Dedifferentiated amniotic fluid mesenchymal stem cell (primary cell): Measurements from ENCODE around the gene ZGRF1.
"Not testable (repeated sequence)": the region's sequence is repeated elsewhere in the genome, so short reads cannot be mapped to it uniquely, and the experiment has no call there.

ENCODE experiments used
- DNase-seq: peaks from one replicate; pipeline ENCODE4 v3.0.0-alpha.2; 2016; ENCODE audit errors: extremely low spot score

ZGRF1 gene

GRCh38 chr4:112636688-112637551, at the start of gene ZGRF1, which contains the start of gene LARP7:
ZGRF1 (minus strand) TSS chr4:112636909; CDS start chr4:112633176, 3,733 bp downstream.
LARP7 (plus strand) TSS chr4:112637143; CDS start chr4:112644670, 7,527 bp downstream.
- peak; percentile 100 for DNase-seq

DNA sequence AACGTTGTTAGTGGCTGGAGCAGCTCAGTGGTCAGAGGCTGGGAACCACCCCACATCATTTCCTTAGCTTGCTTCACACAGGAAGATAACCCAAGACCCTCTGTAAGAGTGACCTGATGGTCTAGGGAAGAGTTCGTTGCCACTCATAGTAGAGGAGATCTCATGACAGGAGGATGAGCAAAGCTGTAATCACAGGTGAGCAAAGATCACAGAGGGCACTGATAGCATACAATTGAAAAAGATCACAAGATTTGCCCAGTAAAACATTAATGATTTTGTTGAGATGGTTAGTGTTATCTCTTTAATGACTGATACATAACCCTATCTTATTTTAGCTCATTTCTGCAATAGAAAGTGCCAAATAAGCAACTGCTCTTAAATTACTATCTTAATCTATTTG, 44.3 kb upstream of the ZGRF1 start:
- DNase-seq, result no peak

DNA sequence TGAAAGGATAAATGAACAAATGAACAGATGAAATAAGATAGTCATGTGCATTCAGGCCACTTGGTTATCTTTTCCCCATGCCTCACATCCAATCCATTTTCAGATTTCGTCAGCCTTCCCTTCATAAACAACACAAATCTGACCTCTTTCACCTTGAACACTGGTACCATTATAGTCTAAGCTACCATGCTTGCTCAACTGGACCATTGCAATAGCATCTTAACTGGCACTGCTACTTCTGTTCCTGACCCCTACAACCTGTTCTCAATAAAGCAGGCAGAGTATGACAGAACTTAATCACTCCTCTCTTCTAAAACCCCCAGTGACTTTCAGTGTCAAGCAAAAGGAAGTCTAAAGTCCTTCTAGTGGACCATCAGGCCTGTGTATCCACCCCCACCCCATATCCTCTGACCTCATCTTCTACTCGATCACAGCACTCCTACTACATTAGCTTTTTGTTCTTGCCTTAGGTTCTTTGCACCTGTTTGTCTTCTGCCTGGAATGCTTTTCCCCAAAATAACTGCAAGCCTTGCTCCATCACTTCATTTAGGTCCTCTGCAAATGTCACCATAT, 40.9 kb upstream of the ZGRF1 start:
- no peak for DNase-seq

DNA sequence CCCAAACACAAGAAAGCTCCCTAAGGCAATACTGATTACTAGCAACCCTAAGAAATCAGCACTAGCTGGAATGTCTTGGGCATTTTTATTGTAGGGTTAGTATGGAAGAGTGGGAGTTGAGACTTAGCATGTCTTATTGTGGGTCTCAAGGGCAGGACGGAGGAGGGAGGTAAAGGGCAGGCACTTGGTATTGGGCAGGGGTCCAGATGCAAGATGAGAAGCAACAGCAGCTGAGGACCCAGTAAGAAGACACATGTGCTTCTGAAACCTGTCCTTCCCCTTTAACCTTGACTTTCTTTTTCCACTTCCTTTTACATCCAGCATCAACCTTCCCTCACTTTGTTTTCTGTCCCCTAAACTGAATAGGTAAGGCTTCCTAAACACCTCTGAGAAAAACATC, 37.7 kb upstream of the ZGRF1 start:
- no peak for DNase-seq

DNA sequence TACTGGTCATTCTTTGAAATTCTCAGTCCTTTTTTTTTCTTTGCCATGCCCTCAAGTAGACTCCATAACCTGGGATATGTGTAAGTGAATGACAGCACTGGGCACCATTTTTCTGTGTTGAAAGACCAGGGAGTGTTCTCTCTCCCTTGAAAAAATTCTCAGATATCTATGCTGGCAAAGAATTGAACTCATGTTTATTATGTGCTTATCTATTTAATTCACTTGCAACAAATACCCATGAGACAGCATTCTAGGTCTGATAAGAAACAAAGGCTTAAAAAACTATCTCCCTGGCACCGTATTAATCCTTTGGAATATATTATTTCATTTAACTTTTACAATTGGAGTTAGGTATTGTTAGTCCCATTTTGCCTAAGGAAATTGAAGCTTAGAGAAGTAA, 37.0 kb upstream of the ZGRF1 start:
- no peak for DNase-seq

DNA sequence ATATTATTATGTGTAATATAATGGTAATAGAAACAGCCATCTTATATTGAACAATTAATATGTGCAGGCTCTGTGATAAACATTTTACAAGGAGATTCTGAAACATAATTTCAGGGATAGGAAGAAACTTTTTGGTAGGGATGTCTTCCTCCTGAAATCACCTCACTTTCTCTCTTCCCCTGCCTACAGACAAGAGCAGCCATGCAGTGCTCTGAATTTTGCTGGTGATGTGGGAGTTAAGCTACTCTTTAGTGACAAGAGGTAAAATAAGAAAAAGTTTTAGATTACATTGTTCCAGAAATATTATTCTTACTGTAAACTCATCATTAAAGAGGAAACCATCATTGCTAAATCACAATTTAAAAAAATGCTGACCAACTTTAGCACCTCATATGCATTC, 36.4 kb upstream of the ZGRF1 start:
- DNase-seq, result no peak

GRCh38 chr4:112668131-112668530, 31.4 kb upstream of the ZGRF1 start:
- DNase-seq, result no peak

DNA sequence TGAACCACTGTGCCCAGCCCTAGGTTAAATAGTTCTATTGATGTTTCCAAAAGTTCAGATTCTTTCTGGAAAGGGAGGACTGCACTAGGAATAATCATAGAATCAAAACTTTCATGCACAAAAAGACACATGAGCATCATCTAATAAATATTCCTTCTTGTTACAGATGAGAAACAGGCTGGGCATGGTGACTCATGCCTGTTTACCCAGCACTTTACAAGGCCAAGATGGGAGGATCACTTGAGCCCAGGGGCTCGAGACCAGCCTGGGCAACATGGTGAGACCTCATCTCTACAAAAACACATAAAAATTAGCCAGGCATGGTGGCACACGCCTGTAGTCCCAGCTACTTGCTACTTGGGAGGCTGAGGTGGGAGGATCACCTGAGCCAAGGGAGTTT, 27.9 kb upstream of the ZGRF1 start:
- no peak for DNase-seq

DNA sequence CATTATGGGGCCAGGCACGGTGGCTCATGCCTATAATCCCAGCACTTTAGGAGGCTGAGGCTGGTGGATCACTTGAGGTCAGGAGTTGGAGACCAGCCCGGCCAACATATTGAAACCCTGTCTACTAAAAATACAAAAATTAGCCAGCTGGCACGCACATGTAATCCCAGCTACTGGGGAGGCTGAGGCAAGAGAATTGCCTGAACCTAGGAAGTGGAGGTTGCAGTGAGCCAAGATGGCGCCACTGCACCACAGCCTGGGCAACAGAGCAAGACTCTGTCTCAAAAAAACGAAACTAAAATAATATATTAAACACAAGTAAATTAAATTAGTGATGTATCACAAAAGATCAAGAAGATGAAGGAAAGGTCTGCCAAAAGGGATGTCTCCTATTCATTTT, 19.4 kb upstream of the ZGRF1 start:
- DNase-seq, result not testable (repeated sequence)

DNA sequence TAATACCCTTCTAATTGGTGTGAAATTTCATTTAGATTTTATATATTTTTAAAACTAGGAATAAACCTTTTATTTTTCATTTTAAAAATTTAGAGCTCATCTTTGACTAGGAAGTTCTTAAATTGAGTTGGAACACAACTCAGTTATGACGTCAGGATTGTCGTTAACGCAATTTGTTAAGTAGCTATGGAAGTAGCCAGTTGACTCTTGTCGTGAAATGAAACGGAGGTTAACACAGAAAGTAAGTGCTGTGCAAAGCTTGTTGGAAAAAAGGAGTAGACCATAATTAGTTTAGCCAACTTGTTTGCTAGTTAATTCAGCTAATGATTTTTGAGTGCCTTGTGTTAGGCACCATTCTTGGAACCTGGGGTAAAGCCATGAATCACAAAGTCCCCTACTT, 18.6 kb upstream of the ZGRF1 start:
- no peak for DNase-seq

- DNase-seq, result no peak
These were observed 15.5 kb upstream of the ZGRF1 start for GRCh38 chr4:112652216-112652615.

- DNase-seq, result no peak
These were observed 14.9 kb upstream of the ZGRF1 start for GRCh38 chr4:112651641-112652040.

DNA sequence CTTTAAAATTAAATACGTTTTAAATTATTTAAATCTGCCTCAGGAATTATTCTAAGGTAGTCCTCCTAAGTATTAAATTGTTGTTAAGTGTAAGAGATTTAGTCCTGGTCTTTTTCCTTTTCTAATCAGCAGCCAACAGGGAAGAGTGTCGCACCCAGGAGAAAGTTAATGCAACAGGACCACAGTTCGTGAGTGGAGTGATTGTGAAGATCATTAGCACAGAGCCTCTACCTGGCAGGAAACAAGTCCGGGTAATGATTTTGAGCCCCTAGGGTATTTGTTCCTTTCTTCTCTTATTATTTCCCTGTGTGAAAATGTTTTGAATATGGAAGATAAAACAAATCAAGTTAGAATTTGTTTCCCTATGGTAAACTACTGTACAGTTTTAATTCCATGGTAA, 13.6 kb upstream of the ZGRF1 start:
- no peak for DNase-seq

DNA sequence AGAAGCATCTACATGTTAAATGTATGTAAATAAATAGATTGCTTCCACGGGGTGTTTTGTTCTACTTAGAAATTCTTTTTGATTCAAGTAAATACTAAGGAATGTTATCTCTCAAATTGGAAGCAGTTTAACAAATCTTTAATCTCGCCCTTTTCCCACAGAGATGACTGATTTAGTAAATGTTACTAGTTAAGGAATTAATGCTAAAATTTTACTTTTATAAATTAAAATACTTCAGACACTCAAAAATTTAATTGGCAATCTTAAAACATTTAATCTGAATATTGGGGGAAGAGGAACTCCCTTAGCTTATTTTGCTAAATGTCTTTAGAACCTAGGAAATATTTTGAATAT, 12.3 kb upstream of the ZGRF1 start:
- DNase-seq, result no peak

DNA sequence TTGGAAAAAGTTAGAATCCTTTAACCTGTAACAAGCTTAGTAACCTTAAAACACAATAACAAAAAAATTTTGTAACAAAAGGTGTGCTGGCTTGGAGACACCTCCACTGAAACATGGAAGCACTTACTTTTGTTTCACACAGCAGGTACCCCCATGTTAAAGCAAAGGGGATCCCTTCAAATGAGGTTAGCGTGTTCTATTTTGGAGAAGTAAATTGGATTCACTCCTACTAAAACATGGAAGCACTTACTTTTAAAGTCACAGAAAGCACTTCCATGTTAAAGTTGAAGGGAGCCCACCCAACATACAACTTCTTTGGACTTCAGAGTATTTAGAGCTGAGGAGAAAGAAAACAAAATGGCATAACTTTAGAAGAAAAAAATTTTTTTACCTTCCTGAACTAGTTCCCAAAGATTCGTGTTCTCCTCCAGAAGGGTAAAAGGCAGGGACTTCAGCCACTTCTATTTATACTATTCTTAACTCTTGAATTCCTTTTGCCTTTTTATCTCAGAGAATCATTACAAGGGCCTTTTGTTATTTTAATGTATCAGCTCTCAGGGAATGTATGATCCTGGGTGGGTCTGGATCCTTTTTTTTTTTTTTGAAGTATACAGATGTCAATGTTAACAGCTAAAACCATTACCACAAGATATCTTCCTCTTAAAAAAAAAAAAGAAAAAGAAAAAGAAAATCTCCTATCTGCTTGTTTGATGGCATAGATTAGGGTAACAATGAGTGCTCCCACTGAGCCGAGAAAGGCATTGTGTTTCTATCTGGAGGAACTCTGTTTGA, 11.8 kb upstream of the ZGRF1 start:
- DNase-seq, result no peak

GRCh38 chr4:112647785-112648184, 11.1 kb upstream of the ZGRF1 start:
- DNase-seq, result no peak

GRCh38 chr4:112646632-112647537, 10.2 kb upstream of the ZGRF1 start:
- DNase-seq, result no peak

DNA sequence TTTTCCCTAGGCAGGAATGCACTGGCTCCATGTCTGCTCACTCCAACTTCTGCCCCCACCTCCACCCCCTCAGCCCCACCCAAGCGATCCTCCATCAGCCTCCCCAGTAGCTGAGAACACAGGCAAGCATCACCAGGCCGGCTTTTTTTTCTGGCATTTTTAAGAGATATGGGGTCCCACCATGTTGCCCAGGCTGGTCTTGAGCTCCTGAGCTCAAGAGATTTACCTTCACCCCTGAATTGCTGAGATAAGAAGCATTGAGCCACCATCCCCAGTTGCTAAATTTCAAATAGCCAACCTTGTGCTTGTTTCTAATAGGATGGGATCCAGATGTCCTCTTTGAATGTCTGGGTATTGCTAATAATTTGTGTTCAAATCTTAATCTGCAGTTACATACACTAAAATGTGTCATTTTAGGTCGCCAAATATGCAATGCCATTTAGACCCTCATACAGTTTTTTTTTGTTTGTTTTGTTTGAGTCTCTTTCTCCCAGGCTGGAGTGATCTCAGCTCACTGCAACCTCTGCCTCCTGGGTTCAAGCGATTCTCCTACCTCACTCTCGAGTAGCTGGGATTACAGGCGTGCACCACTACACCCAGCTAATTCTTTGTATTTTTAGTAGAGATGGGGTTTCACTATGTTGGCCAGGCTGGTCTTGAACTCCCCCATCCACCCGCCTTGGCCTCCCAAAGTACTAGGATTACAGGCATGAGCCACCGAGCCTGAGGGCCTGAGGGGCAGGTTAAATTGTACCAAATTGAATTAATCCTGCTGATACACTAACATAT, 9.0 kb upstream of the ZGRF1 start:
- no peak for DNase-seq

DNA sequence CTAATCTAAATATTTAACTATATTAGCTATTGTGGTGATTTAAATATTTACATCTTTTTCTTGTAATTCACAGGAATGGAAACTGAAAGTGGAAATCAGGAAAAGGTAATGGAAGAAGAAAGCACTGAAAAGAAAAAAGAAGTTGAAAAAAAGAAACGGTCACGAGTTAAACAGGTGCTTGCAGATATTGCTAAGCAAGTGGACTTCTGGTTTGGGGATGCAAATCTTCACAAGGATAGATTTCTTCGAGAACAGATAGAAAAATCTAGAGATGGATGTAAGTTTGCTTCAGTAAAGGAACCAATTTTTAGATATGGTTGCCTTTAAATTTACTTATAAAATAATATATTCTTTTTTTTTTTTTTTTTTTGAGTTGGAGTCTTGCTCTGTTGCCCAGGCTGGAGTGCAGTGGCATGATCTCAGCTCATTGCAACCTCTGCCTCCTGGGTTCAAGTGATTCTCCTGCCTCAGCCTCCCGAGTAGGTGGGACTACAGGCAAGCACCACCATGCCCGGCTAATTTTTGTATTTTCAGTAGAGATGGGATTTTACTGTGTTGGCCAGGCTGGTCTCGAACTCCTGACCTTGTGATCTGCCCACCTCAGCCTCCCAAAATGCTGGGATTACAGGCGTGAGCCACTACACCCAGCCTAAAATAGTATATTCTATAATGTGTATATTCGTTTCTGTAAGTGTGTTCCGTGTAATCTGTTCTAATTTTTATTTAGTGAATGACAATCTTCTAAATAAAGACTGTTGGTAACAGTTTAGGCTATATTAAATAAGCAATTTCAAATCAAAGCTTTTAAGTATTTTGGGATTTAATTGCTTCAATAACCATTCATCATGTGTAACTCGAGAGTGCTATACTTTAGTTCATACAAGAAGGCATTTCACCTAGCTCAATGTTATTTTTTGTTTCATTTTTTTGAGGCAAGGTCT, 8.2 kb upstream of the ZGRF1 start:
- DNase-seq, result not testable (repeated sequence)

GRCh38 chr4:112642526-112642925, 5.8 kb upstream of the ZGRF1 start:
- no peak for DNase-seq
